Endothelial cell of hepatic sinusoid (primary cell): ENCODE data around the gene PRAMEF10.
"Not testable (repeated sequence)": the region's sequence is repeated elsewhere in the genome, so short reads cannot be mapped to it uniquely, and the experiment has no call there.

Source experiments
- in situ Hi-C: cut with HindIII; loops from 2 replicates; pipeline ENCODE4 v1.10.0; 2017; ENCODE audit warnings: low sequenced_read_pairs

The PRAMEF10 gene

GRCh38 chr1:12898170-12898569, at the start of gene PRAMEF10:
PRAMEF10 (minus strand) TSS chr1:12898270; CDS start chr1:12895847, 2,423 bp downstream.
- in situ Hi-C loops, result not testable (repeated sequence)

DNA sequence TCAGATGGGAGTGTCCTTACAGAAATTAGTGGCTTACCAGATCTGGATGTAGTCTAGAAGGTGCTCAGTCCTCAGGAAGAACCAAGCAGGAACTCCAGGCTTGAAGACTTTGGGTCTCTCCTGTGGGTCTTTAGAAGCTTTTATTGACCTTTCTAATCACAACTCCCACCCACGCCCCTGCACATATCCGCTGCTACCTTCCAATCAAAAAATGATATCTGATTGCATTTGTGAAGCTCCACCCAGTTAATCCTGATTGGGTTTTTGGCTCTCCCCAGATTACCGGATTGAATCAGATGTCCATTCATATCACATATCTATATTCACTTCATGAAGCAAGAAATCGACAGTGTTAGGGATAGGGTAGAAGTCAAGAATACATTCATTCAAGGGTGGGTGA, 49.4 kb upstream of the PRAMEF10 start, which contains the start of gene PRAMEF6:
PRAMEF6 (minus strand) TSS at position 101 of the 400 bp plus-strand sequence. CDS start 5,062 bp downstream, outside the sequence.
- in situ Hi-C loops, result not testable (repeated sequence)

- in situ Hi-C loops, result not testable (repeated sequence)
These were observed 26.3 kb upstream of the PRAMEF10 start for GRCh38 chr1:12924368-12924767.

DNA sequence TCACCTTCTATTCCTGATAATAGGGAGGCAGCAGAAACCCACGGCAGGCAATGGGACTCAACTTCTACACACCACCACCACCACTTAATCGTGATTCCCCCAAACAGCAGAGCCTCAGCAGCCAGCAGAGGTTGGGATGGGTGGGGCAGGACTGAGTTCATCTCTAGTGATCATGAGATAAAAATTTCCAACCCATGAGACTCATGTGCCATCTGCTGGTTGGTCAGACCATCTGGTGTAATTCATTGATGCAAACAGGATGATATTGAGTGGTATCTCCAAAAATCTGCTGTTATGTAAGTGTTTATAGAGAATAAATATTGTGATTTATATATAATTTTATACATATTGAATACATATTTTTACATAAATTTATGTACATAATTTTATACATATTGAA, 23.7 kb upstream of the PRAMEF10 start:
- in situ Hi-C loops, result not testable (repeated sequence)

DNA sequence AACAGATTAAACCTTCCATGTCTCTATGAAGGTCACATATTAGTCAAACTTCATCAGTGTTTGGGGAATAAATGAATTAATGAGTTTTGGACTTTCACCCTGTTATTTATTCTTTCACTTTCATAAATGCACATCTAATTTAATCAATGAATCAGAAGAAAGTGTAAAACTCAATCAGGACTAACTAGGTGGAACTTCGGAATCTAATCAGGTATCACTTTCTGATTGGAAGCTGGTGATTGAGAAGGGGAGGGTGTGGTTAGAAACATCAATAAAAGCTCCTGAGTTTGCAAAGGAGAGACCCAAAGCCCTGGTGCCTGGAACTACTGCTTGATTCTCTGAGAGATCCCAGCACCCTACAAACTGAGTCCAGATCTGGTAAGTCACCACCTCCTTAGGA, 18.2 kb upstream of the PRAMEF10 start, which contains the start of gene PRAMEF7:
PRAMEF7 (plus strand) TSS at position 301 of the 400 bp plus-strand sequence. CDS start 1,083 bp downstream, outside the sequence.
- in situ Hi-C loops, result not testable (repeated sequence)

DNA sequence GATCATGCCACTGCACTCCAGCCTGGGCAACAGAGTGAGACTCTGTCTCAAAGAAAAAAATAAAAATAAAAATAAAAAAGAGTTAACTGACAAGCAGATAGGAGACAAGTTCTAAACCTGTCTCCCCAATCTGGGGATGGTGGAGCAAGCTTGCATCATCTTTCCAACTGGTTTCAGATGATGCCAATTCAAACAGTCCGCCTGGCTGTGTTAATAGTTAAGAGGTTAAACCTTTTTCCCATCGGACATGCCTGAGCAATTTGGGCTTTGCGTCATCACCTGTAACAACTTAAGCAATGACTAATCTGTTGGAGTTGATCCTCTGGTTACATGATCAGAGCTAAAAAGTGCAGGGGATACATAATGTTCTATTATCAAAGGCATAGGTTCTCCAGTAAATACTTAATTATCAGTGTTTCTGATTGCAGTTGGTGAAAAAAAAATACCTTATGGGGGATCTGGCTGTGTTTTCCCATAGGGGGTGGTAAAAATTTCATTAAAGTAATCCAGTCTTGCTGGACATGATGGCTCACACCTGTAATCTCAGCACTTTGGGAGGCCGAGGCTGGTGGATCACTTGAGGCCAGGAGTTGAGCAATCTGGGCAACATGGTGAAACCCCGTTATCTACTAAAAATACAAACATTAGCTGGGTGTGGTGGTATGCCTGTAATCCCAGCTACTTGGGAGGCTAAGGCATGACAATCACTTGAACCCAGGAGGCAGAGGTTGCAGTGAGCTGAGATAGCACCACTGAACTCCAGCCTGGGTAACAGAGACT, 5.9 kb upstream of the PRAMEF10 start:
- in situ Hi-C loops, result not testable (repeated sequence)

DNA sequence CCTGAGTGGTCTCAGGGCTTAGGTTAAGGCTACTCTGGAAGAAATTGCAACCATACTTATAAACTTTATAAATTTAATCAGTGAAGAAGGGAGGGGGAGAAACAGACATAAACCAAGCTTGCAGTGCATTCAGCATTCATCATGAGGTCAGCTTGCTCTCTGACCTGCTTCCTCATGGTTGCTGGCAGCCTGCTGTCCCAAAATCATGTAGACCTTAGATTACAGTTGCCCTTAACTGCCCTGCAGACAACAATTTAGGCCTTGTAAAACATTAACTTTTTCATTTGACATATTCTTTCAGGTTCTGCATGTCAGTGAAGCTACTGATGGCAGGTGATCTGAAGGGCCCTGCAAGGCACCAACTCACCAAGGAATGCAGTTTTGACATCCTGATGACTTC, 1.1 kb upstream of the PRAMEF10 start:
- in situ Hi-C loops, result not testable (repeated sequence)

DNA sequence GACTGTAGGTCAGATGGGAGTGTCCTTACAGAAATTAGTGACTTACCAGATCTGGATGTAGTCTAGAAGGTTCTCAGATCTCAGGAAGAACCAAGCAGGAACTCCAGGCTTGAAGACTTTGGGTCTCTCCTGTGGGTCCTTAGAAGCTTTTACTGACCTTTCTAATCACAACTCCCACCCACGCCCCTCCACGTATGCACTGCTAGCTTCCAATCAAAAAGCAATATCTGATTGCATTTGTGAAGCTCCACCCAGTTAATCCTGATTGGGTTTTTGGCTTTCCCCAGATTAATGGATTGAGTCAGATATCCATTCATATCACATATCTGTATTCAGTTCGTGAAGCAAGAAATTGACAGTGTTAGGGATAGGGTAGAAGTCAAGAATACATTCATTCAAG, 12.0 kb downstream of the PRAMEF10 start, which contains the start of gene PRAMEF4:
PRAMEF4 (minus strand) TSS at position 101 of the 400 bp plus-strand sequence. CDS start 2,807 bp downstream, outside the sequence.
- in situ Hi-C loops, result not testable (repeated sequence)

GRCh38 chr1:12878453-12878852, 19.6 kb downstream of the PRAMEF10 start:
- in situ Hi-C loops, result not testable (repeated sequence)

GRCh38 chr1:12863131-12863880, 34.8 kb downstream of the PRAMEF10 start:
- in situ Hi-C loops, result not testable (repeated sequence)

DNA sequence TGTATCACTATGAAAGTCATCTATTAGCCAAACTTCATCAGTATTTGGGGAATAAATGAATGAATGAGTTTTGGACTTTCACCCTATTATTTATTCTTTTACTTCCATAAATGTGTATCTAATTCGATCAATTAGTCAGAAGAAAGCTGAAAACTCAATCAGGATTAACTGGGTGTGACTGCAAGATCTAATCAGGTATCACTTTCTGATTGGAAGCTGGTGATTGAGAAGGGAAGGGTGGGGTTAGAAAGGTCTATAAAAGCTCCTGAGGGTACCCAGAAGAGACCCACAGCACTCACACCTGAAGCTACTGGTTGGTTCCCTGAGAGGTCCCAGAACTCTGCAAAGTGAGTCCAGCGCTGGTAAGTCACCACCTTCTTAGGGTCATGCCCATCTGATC, 41.3 kb downstream of the PRAMEF10 start, which contains the start of gene PRAMEF2:
PRAMEF2 (plus strand) TSS at position 301 of the 400 bp plus-strand sequence. CDS start 1,924 bp downstream, outside the sequence.
- in situ Hi-C loops, result not testable (repeated sequence)

DNA sequence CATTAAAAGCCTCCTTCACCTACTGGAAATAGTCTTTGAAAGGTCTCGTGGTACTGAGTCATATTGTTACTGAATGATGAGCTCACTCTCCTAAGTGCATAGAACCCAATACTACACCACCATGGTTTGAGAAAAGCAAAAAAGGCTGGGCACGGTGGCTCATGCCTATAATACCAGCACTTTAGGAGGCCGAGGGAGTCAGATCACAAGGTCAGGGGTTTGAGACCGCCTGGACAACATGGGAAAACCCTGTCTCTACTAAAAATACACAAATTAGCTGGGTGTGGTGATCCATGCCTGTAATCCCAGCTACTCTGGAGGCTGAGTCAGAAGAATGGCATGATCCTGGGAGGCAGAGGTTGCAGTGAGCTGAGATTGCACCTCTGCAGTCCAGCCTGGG, 46.3 kb downstream of the PRAMEF10 start:
- in situ Hi-C loops, result no loop called here

GRCh38 chr1:12848620-12849019, 49.5 kb downstream of the PRAMEF10 start, which contains the start of gene HNRNPCL1:
HNRNPCL1 (minus strand) TSS chr1:12848720; CDS start chr1:12848289, 431 bp downstream.
- in situ Hi-C loops, result not testable (repeated sequence)
